GM19240 (cell line): ENCODE measurements around the gene RCVRN.

Experiments
- DNase-seq: peaks from one replicate; pipeline ENCODE4 v3.0.0; 2011; ENCODE audit warnings: low spot score; ENCODE audit not compliant: insufficient read length

RCVRN gene

DNA sequence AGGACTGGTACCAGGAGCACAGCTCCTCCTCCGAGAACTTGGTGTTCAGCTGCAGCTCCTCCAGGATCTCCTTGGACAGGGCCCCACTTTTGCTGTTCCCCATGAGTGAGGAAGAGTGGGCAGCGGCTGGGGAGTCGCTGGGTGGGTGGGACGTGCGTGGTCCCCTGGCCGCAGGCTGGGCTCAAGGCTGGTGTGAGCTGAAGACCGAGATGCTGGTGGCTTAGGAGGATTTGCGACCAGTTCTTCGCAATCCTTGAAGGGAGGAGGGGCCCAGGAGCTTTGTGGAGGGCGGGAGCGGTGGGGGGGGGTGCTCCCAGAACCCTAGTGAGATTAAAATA, at the start of gene RCVRN:
RCVRN (minus strand) TSS at position 194 of the 338 bp plus-strand sequence; CDS start at position 103, 91 bp downstream.
- no peak for DNase-seq

DNA sequence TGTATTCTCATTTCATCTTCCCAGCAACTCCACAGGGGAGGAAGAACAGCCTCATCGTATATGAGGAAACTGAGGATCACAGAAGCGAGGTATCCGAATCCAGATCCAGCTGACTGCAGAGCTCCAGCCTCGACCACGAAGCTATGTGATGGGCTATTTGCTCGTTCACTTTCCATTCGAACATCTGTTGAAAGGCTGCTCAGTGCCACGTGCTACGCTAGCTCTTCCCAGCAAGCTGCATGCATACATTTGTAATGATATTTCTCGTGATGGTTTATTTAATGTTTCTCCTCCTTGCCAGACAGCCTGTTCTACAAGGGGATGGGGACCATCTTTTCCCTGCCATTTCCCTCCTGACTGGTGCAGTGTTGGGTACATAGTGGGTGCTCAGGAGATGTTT, 48.4 kb upstream of the RCVRN start:
- DNase-seq, result no peak

DNA sequence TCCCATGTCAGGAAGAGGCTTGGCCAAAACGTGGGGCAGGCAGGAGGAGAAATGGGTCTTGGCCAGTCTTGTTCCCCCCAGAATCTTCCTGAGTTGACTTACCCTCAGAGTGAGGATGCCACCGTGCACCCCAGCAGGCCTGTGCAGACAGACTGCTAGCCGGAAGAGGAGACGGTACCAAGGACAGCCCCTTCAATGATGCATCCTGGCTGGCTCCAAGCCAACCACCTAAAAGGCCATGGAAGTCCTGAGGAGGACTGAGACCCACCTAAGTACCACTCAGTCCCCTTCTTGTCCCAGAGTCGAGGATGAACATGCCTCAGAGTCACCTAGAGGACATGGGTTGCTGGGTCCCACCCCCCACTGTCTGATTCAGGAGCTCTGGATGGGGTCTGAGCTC, 46.7 kb upstream of the RCVRN start:
- no peak for DNase-seq

DNA sequence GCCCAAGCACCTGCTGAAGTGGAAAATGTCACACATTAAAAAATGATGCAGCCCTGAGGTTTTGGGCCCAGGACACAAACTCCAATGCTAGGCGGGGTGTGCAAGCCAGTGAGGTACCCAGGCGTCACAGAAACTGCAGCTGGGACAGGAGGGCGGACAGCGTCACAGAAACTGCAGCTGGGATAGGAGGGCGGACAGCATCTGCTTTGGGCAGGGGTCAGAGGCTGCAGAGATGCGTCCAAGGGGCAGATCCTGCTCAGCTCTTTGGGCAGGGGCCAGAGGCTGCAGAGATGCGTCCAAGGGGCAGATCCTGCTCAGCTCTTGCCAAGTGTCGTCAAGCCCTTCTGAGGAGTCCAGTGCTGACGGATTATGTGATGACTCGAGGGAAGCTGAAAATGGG, 43.9 kb upstream of the RCVRN start:
- no peak for DNase-seq

DNA sequence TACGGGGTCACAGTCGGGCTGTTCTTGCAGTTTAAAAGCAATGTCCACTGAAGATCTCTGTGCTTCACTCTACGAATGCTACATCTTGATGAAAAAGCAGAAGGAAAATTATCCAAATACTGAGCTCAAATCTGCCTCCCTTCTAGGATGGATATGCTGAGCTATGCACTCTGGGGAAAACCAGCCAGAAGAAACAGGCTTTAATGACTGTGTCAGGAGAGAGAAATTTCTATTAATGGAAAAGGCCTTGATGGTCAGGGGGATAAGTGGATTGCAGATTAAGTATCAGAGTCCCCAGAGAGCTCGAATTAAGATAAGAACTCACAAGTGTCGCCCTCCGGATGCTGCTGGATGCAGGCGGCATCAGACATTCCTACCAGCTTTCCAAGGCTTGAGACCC, 39.6 kb upstream of the RCVRN start:
- no peak for DNase-seq

DNA sequence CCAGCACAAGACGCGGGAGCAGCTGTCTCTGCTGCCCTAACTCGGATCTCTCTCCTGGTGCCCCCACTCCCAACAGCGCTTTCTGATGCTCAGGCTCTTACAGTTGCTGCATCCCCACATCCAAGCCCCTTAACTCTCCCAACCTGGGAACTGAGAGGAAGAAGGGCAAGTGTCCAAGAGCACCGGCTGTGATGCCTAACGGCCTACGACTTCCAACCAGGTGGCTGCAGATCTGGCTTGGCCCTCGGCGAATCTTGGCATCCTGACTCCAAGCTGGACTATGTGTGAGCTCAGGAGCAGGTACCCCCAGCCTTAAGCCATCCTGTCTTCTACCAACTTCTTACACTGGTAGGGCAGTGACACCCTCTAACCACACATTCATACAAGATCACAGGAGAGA, 38.3 kb upstream of the RCVRN start:
- DNase-seq, result no peak

DNA sequence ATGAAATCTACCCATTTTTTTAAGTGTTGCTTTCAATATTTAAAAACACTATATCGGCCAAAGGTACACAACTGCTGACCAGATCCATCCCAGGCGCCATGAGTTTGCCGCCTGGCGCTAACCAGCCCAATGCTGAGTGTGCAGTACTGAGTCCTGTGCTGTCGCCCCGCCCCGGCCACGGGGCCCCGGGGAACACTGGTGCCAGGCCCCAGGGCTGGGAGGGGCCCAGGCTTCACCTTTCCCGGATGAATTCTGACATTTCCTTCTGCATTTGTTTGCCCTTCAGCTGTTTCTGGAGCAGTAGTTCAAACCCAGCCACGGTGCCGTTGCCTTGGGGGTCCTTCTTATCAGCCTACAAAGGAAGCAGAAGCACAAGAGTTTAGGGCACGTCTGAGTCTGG, 37.8 kb upstream of the RCVRN start:
- no peak for DNase-seq

DNA sequence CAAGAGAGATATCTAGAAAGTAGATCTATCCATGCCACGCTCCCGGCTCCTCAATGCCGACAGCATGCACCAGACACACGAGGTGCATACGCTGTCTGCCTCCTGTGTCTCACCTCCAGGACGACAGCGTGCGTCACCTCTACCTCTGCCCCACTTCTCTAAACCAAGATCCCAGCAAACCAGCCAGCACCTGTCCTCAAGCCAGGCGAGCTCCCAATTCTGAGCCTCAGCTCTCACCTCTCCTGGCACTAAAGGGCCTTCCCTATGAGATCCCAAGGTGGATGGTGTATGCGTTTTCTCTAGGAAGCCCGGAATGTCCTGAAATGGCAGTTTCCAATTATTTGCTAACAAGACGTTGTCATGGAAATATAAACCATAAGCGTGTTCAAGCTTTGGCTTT, 36.2 kb upstream of the RCVRN start:
- DNase-seq, result no peak

DNA sequence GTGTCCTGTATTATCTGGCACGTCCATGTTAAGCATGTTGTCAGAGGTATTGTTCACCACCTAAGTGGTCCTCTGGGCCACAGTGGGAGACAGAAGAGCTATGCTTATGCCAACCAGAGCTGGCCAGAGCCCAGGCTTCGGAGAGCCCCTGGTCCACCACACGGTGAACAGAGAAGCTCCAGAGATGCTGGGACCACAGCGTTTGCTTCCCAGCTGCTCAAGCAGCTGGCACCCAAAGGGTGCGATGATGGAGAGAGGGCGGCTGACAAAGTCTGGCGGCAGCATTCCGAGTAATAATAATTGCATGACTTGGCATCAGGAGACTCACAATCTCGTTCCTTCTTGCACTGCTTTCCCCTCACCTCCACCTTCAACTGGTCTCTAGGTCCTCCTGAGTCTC, 35.8 kb upstream of the RCVRN start:
- DNase-seq, result no peak

DNA sequence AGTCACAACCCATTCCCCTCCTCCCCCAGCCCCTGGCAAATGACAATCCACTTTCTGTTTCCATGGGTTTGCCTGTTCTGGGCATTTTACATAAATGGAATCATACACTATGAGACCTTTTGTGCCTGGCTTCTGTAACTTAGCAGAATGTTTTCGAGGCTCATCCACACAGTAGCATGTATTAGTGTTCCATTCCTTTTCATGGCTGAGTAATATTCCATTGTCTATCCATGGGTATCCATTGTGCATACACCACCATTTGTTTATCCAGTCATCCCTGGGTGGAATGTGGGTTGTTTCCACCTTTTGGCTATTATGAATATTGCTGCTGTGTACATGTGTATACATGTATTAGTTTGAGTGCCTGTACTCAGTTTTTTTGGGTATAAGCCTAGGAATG, 33.7 kb upstream of the RCVRN start:
- no peak for DNase-seq

DNA sequence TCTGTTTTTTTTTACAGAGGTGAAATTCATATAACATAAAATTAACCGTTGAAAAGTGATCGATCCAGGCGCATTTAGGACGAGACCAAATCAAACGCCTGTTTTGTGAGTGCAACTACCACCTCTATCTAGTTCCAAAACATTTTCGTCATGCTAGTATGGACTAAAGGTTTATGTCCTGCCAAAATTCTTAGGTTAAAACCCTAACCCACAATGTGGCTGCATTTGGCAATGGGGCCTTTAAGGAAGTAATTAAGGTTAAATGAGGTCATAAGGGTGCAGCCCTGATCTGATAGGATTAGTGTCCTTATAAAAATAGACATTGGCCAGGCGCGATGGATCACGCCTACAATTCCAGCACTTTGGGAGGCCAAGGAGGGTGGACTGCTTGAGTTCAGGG, 32.8 kb upstream of the RCVRN start:
- no peak for DNase-seq

DNA sequence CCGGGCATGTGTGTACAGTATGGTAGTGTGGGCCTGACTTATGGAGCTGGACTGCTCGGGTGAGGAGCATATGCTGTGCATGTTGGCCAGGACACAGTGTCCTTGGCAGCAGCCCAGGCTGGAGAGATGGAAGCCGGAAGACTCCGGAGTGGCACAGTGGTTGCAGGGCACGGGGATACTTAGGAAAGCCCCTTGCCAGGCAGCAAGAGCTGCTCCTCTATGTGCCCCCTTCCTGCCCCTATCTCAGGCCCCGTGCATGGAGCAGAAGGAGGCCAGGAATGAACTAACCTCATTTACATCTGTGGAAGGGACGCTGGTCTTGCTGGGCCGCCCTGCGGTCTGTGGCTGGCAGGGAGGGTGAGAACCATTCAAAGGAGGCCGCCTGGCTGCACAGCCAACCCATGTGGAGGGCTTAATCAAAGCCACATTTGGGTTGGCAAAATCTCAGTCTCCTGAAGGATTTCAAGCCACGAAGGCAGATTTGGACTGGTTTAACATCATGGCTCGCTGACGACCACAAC, 32.2 kb upstream of the RCVRN start:
- DNase-seq, result no peak

DNA sequence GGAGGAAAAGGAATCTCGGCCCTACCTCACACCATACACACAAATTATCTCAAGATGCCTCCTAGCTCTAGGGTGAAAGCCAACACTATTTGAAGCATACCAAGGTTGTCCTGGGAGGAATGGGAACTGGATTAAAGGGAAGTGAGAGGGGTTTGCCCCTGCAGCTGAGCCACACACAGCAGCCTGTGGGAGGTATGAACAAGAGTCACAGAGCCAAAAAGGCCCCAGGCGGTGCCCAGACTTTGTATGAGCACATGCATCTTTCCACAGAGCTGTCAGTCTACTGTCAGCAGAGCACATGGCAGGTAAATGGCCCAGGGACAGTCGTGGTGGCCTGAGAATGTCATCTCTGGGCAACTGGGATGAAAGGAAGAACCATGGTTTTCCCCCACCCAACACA, 31.0 kb upstream of the RCVRN start:
- no peak for DNase-seq

DNA sequence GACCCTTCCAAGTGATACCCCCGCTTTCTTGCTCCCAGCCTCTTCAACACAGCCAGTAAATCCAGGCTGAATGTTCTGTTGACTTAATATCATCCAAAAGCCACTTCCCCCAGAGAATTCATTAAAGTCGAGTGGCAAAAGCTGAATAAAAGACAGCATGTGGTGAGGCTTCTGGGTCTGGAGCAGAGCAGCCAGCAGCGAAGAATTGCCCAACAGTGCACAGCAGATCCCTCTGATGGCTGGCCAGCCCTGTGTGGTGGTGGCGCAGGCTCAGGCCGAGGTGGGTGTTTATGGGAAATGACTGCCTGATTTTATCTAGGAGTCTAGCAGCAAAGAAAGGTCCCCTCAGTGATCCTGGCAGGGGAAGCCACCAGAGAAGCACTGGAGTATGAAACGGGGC, 30.3 kb upstream of the RCVRN start:
- no peak for DNase-seq

DNA sequence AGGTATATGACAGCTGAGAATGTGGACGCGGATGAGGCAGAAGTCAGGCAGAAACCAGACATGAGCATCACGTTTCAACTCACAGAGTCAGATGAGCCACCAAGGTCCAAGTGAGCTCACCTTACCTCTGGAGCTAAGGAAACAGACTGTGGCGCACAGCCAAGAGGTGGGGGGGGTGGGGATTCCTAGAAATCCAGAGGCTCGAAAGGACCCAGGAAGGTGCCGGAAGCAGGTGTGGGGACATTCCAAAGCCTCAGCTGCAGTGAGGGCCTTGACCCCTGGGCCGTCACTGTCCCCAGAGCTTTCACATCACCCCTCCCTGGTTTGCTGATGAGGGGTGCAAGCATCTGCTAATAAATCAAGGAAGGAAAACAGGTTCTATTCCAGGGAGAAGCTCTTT, 29.3 kb upstream of the RCVRN start:
- no peak for DNase-seq

DNA sequence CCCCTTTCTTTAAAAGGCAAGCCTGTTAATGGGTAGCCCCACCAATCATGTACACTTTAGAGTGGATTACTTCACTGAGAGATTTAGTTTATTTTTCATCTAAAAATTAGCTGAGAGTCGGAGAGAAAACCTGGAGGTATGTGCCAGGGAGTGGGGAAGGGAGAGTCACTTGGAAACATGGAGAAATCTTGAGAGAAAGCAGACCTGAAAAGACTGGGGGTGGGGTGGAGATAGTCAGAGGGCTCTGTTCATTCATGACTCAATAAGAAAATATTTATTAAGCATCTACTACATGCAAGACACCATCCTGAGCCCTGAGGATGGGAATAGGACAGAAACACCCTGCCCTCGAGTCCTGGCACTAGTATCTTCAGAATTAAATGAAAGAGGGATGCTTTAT, 27.4 kb upstream of the RCVRN start:
- no peak for DNase-seq

DNA sequence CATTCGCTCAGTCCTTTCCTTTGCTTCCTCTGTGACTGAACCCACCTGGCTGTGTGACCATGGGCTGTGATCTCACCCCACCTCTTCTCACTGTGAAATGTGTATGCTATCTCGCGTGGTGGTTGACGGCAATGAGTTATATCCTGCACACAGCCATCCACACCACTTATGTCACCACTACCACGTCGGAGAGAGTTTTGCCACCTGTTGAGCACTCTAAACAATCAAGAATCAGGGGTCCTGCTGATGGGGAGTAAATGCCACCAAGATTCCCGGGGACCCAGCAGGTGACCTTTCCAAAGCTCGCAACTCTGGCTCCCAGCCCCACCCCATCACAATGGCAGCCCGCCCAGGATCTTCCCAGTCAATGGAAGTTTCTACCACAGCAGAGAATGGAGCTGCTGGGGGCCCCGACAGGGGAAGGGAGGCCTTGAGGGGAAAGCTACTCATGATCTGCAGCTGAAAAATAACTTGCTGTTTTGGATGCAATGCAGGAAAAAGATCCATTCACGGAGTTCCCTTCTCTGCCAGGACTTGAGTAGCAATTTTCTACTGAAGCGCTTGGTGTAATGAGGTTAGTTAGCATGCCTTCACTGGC, 26.2 kb upstream of the RCVRN start:
- DNase-seq, result no peak

DNA sequence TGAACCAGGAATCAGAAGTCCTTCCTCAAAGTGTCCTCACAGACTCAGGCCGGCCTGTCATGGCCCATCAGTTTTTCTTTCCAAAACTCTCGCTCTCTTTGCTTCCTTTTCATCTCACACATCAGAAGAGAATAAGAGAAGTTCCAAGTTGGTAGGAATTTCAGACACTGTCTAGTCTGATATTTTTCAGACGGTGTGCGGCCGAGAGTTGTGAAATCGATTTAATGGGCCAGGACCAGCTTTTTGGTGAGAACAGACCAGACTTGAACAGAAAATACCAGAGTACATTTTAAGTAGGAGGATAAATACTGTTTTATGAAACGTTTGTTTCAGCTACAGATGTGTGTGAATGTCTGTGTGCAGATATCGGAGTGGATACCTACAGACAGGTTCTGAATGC, 24.8 kb upstream of the RCVRN start:
- no peak for DNase-seq

DNA sequence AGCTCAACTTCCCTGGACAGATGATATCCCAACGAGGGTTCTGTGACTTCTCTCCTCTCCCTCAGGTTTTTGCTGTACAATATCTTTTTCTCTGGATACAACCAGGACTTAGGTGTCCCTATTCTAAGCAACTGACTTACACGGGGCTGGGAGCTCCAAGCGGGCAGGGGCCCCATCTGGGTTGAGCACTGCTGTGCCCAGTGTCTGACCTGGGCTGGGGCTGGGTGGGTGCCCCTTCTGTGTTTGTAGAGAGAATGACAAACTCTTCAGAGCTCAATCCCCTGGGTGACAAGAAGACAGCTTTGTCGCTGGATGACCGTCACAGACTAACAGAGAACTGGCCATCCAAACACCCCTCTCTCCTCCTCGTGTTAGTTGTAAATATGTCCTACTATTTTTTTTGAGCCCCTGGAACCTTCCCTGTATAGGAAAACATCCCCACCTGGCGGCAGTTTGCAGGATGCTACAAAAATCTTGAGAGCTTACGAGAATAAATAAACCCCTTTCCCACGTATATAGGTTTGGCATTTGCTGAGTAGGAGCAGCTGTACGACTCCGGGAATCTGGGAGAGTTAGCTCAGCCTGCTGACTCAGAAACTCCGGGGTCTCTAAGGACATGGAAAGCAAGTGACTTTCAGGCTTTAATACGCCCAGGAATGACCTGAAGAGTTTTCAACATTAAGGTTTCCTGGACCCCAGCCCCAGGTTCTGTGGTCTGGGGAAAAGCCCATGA, 23.7 kb upstream of the RCVRN start:
- DNase-seq, result no peak

DNA sequence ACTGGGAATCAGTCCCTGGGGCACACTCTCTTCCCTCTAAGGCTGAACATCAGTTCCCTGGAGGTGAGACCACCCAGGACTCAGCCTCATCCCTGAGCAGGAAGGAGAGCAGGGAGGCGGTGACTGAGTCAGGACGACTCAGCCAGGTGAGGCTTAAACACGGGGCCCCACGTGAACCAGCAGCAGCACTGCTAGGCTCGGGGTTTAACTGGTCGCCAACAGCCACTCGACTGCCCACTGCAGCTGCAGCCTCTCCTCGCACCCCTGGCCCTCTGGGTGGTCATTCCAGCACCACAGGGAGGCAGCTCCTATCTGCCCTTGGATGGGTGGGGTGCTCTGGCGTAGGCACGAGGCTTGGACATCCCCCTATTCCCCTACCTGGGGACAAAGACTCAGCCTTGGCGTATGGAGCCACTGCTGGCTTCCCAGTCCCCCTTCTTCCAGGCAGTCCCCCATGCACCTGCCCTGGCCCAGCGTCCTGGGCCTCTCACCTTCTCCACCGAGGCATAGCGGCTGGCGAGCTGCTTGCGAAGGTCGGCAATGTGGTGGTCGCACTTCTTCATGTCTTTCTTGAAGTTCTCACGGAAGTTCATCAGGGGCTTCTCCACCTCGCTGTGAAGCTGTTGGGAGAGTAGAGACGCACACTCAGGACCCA, 21.2 kb upstream of the RCVRN start:
- DNase-seq, result no peak

DNA sequence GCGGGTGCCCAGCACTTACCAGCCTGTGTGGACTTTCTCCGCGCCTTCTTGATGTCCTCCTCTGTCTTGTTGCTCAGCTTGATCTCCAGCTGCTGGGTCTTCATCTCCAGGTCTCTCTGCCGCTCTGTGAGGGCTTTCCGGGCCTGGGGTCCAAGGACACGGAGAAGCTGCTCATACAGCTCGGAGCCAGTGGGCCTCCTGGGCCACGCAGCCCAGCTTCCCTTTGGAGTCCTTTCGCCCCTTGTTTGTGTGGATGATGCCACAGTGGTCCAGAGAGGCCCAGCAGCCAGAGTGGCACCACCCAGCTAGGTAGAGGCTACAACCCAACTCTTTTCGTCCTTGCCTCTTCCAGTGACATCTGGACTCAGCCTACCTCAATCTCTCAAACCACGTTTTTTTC, 20.4 kb upstream of the RCVRN start:
- DNase-seq, result no peak

DNA sequence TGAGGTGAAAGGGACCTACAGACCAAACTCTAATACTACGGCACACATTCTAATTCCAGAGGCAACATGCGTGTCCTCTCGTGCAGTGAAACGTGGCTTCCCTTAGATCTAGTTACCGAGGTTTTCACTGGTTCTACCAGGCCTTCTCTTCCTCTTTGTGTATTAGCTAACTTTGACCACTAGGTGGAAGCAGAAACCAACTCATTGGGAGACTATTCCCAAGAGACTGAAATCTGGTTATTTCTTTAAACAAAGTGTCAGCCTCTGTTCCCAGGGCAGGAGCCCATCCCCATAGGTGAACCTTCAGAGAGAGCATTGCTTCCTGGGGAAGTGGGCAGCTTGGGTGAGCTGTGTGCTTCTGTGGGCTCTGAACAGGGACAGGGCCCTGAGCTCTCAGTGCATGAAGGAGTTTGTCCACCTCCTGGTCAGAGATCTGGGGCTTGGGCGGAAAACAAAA, 19.7 kb upstream of the RCVRN start:
- peak; percentile 42 for DNase-seq
